Tibial nerve (tissue), 4 donors: ENCODE data around the gene PPP1R15B.

Experiments used
- EP300 ChIP-seq, 2 donors: sonication (generic); formaldehyde crosslinking; IDR thresholded peaks; one replicate each; pipeline ENCODE4 v1.6.1; 2017; ENCODE audit warnings: antibody characterized with exemption in 2 of 2, mild to moderate bottlenecking in 1 of 2
- POLR2A ChIP-seq, 2 donors: fragments of 450-650 bp; IDR thresholded peaks; one replicate each; pipeline ENCODE4 v1.6.1; 2017; ENCODE audit warnings: antibody characterized with exemption in 2 of 2, mild to moderate bottlenecking in 2 of 2, moderate library complexity in 2 of 2
- TF ChIP-seq, protein P1 (sequence below), 5 experiments: fragments of 200-600 bp in 3 of 5; fragments of 450-650 bp in 2 of 5; sonication (generic) in 3 of 5; IDR thresholded peaks; one replicate each; pipeline ENCODE4 v1.5.1; 2016 to 2019; ENCODE audit warnings: antibody characterized with exemption in 5 of 5, mild to moderate bottlenecking in 3 of 5, moderate library complexity in 2 of 5

DNA sequence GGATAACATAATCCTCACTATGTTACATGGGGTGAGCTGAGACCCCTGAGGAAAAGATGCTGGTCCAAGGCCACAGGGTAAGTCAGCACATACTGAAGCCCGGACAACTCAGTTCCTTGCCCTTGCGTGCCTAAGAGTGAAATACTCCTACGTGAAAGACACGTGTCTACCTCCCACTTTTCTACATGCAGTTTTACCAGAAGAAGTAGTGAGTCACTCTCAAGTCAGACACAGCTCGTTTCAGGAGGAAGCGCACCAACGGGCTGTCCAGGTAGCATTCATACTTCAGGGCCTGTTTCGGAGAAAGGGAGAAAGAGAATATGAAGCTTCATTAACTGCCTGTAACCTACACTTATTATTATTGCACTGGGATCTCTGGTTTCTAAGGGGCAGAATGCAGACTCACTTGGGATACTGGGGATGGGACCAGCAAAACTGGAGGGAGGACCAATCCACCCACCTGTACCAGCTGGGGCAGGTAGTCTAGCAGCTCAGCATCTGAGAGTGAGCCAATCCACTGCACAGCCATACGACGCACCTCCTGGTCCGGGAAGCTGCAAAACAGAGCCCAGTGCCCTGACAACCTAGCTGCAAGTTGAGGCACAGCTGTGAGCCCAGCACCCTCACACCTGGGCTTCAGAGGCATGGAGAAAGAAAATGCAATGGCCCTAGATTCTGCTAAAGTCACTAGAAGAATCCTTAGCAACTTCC lies 32.4 kb upstream of the PPP1R15B start:
- TF ChIP-seq, protein P1, sequence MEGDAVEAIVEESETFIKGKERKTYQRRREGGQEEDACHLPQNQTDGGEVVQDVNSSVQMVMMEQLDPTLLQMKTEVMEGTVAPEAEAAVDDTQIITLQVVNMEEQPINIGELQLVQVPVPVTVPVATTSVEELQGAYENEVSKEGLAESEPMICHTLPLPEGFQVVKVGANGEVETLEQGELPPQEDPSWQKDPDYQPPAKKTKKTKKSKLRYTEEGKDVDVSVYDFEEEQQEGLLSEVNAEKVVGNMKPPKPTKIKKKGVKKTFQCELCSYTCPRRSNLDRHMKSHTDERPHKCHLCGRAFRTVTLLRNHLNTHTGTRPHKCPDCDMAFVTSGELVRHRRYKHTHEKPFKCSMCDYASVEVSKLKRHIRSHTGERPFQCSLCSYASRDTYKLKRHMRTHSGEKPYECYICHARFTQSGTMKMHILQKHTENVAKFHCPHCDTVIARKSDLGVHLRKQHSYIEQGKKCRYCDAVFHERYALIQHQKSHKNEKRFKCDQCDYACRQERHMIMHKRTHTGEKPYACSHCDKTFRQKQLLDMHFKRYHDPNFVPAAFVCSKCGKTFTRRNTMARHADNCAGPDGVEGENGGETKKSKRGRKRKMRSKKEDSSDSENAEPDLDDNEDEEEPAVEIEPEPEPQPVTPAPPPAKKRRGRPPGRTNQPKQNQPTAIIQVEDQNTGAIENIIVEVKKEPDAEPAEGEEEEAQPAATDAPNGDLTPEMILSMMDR (IDR thresholded peaks at IDR 0.05): no peak
- TF ChIP-seq POLR2A (IDR thresholded peaks at IDR 0.05): no peak
- TF ChIP-seq EP300 (IDR thresholded peaks at IDR 0.05): no peak
